GM03348 (cell line): ENCODE data around the gene NUFIP2.
"Not testable (repeated sequence)": the region's sequence is repeated elsewhere in the genome, so short reads cannot be mapped to it uniquely, and the experiment has no call there.

Experiments used
- DNase-seq: peaks from one replicate; pipeline ENCODE4 v3.0.0; 2012; ENCODE audit warnings: low spot score

NUFIP2 gene

GRCh38 chr17:29279397-29280070 is 14.4 kb downstream of the NUFIP2 start:
- DNase-seq: no peak

DNA sequence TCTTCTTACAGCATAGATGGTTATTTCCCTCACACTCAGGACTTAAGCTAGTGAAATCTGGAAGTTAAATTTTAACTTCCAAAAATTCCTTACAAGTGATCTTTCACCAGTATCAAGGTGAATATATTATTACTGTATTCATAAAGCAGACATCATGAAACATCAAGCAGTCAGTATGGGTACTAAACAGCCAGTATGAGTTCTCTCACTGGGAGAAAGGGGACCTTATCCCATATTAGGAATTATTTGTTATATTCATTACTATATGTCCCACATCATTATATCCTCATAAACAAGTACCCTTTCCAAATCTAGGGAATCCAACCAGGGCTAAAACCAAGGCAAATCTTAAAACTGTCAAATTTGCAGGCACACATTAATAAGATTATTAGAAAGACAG is 15.3 kb downstream of the NUFIP2 start:
- no peak for DNase-seq

DNA sequence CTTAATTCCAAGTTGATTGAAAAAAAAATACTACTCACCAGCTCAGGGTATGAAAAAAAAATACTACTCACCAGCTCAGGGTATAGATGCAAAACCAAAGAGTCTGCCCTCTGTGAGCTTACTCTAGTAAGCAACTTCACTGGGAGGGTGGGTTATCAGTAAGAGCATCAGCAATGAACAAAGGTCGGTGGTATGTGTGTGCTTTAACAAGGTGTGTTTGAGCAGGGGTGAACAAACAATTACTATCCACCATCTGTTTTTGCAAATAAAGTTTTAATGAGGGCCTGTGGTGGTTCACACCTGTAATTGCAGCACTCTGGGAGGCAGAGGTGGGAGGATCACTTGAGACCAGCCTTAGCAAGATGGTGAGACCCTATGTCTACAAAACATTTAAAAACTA is 20.0 kb downstream of the NUFIP2 start:
- DNase-seq: no peak

- not testable (repeated sequence) for DNase-seq
Observed at GRCh38 chr17:29271980-29272379, 22.0 kb downstream of the NUFIP2 start.

DNA sequence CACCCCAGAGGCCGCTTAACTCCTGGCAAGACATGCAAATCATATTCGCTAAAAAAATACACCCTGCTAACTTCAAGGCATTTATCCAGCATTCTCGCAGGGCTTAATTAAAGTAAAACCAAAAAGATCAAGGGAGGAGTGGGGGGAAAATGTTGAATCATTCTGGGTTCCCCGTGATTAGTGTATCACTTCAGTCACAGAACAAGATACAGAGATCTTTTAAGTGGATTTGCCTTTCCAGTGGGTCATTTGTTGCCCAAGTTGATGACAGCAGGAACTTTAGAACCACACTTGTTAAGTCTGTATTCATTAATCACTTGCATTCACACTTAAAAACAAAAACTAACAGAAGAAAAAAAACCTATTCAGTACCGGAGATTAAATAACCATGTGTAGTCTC is 30.0 kb downstream of the NUFIP2 start:
- no peak for DNase-seq

DNA sequence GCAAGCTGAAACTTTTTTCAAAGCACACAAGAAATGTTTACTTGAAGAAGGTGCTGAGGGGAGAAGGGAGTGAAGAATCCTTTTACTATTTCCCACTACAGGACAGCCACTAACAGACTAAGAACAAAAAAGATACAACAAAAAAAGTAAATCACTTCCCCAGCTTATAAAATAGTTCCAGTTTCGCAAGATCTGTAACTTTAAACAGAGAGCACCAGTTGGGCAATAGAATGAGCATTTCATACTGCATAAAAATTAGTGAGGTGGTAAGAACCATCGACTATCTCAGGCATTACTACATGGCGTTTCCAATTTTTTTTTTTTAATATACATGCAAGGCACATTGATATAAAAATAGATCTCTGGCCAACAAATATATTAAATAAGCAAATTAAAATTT is 36.2 kb downstream of the NUFIP2 start:
- DNase-seq: peak; percentile 37

- DNase-seq: no peak
Observed at GRCh38 chr17:29256735-29257466, 37.0 kb downstream of the NUFIP2 start.

- DNase-seq: no peak
Observed at GRCh38 chr17:29255926-29256522, 37.9 kb downstream of the NUFIP2 start.

DNA sequence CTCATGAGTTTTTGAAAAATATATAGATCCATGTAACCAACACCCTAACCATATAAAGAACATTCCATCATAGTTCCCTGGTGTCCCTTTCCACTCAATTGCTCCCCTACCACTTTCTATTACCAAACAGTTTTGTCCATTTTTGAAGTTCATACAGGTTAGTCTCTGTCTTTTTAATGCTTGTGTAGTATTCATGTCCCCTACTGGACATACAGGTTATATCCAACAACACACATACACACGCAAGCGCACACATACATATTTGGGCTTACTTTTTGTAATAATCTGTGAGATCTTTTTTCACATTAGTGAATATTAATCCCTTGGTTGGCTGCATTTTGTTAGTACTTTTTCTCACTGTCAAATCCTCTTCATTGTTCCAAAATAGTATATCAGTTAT is 40.9 kb downstream of the NUFIP2 start:
- no peak for DNase-seq

- peak; percentile 31 for DNase-seq
Observed at GRCh38 chr17:29252101-29252791, 41.7 kb downstream of the NUFIP2 start.

DNA sequence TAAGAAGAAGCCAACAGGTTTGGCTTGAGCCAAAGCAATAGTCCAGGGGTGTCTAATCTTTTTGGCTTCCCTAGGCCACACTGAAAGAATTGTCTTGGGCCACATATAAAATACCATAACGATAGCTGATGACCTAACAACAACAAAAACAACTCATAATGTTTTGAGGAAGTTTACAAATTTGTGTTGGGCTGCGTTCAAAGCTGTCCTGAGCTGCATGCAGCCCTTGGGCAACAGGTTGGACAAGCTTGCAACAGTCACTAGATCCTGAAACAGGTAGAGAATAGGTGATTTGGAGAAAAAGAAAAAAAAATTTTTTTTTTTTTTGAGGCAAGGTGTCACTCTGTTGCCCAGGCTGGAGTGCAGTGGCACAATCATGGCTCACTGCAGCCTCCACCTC is 42.8 kb downstream of the NUFIP2 start:
- DNase-seq: no peak

DNA sequence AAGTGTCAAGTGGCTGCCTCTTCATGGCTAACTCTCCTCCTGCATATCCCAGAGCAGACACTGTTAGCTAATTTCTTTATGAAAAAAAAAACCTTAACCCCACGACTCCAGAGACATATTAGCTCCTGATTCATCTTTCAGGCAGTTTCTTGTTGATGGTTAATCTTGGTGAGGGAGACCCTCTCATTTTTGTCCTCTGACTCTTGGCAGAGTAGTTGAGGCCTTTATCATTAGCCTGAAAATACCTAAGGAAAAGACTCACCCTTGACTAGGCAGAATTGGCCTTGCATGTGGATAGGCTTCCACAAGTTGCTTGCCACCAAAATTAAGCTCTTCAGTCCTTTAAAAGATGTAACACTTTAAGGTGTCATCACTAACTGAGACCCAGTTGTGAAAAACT is 43.3 kb downstream of the NUFIP2 start:
- peak; percentile 32 for DNase-seq

DNA sequence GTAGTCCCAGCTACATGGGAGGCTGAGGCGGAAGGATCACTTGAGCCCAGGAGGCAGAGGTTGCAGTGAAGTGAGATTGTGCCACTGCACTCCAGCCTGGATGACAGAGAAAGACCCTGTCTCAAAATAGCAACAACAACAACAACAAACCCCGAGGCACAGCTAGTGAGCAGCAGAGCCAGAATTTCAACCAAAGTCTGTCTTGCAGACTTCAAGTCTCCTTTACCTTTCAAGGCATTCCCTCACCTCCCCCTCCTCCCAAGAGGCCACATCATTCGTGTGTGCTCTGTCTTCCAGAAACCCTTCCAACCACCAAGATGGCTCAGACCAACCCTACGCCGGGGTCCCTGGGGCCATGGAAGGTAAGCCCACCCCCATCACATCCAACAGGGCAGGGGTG is 45.1 kb downstream of the NUFIP2 start:
- no peak for DNase-seq

GRCh38 chr17:29247219-29247618 is 46.7 kb downstream of the NUFIP2 start:
- no peak for DNase-seq

- no peak for DNase-seq
Observed at GRCh38 chr17:29246628-29247027, 47.3 kb downstream of the NUFIP2 start, which contains the start of gene CRYBA1. Gene CRYBA1, plus strand, starts transcription at chr17:29246859. Its CDS starts 5 bp downstream, at chr17:29246864.

DNA sequence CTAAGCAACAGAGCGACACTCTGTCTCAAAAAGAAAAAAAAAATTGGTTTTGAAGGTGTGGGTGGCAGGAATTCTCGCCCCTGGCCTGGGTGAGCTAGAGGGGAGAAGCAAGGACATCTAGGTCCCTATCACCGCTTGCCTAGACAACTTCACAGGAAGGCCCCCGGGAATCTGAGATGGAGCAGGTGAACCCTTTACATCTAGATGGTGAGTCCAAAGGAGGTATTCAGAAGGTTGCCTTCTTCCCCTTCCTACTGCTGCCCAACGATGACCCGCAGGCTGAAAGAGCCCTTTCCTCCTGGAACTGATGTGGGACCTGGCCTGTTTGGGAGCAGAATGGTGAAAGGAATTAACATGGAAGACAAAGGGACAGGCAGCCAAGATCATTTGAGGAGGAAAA is 48.5 kb downstream of the NUFIP2 start:
- DNase-seq: no peak

DNA sequence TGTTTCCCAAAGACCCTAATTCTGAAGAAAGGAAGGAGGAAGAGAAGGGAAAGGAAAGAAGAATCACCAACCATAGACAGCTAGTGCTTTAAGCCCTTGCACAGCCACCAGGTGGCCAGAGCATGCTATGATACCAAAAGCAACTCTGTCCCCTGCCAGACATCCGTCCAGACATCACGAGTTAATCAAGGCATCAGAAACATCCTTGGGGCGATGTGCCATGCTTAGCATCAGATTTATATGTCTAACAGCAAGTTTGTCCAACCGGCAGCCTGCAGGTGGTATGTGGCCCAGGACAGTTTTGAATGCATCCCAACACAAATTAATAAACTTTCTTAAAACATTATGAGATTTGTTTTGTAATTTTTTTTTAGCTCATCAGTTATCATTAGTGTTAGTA is 50.2 kb downstream of the NUFIP2 start:
- peak; percentile 52 for DNase-seq

DNA sequence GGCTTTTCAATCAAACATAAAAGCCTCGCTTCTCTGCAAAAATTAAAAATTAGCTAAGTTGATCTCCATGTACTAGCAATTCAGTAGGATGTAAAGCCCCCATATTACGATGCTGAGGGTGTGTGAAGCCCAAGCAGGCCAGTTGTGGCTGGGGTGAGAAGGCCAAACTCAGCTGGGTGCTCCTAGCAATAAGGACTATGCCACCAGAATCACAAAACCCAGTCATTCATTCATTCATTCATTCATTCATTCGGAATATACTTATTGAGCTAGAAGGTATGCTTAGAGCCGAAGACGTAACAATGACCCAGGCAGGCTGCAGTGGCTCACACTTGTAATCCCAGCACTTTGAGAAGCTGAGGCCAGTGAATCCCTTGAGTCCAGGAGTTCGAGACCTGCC is 51.2 kb downstream of the NUFIP2 start:
- DNase-seq: no peak

- no peak for DNase-seq
Observed at GRCh38 chr17:29242051-29242450, 51.9 kb downstream of the NUFIP2 start.

DNA sequence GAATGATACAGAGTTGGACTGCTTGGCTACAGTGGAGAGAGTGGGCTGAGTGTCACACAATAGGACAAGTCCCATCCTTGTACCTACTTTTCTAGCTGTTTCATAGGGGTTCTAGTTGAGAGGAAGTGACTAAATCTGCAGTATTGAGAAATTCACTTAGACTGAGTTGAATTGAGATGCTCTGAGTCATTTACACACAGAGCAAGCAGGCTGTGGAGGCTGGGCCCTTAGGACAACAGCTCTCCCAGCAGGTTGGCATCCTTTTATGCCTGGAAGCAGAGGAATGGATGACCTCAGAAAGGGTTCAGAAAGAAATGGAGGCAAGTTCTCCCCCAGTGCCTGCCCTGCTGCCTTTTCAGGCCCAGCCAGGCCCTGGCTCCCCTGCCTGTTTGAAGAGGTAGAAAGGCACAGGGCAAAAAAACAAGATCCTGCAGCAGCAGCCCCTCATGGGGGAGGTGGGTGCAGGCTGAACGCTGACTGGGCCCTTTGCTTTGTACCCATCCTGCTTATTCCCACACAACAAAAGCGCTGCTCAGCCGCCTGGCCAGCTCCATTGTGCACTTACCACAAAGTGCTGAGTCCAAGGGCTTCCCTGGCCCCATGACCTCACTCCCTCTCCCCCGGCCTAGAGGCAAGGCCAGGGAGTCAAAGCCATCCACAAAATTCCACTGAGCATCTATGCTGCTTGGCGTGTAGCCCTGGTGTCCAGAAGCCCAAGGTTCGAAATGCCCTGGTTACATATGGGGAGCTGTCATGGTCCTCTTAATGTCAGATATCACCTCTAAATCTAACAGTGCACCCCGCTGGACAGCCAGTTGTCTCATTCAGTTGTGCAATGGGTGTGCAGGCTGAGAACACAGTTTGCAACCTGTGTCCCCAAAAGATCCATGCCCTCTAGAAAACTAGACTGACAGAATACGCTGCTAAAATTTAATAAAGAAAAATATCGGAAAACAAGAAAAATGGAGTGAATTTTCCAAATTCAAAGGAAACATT is 52.7 kb downstream of the NUFIP2 start:
- DNase-seq: peak; percentile 91

DNA sequence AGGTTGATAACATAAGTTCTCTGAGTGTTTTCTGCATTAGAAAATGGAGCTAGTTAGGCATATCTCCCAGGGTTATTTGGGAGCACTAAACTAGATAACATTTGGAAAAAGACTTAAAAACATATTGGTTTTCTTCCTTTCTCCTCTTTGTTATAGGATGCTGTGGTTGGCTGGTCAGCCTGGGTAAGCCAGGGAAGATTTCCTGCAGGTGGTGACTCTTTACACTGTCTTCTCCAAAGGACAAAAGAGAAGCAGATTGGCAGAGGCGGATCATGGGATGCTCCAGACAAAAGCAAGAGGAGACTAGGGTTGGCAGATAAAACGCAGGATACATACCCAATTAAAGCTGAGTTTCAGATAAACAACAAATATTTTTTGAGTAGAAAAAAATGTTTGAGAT is 53.5 kb downstream of the NUFIP2 start:
- peak; percentile 16 for DNase-seq
